H1 (cell line): ENCODE results near the gene ZIC1. TPM values are rescaled to one million over a fixed set of nuclear protein-coding genes. Genes with fewer than 3 reads are reported as not detected.

Experiments
- CTCF ChIA-PET: fragments of 300-600 bp; sonication (Branson Sonifier 250); formaldehyde crosslinking; loops from one replicate; lab custom pipeline; 2021; ENCODE audit not compliant: partially characterized antibody; lab: Charles Lee
- POLR2A ChIA-PET: fragments of 300-600 bp; sonication (Branson Sonifier 250); formaldehyde crosslinking; loops from one replicate; lab custom pipeline; 2021; ENCODE audit warnings: inconsistent platforms; ENCODE audit not compliant: partially characterized antibody; lab: Charles Lee
- DNase-seq, 2 experiments: peaks; one replicate each; pipeline versions ENCODE4 v3.0.0 to v3.0.0-alpha.2; 2010 to 2022; ENCODE audit warnings: low spot score in 2 of 2, low read depth in 1 of 2, mixed read lengths in 1 of 2
- FAIRE-seq: peaks from 2 replicates; lab custom pipeline; 2011; peaks lifted over from hg19 to GRCh38; lab: Jason Lieb, UNC
- H2AFZ ChIP-seq: 2 replicates; pipeline ENCODE4 v1.8.1; 2012; ENCODE audit warnings: low read length, inconsistent platforms
- H2AK5ac ChIP-seq: 2 replicates; pipeline ENCODE4 v1.6.1; 2013; ENCODE audit warnings: low read depth, low read length
- H2BK120ac ChIP-seq: replicated peaks from 2 replicates; pipeline ENCODE3; 2013; ENCODE audit warnings: low read depth, low read length, inconsistent platforms
- H2BK12ac ChIP-seq: 2 replicates; pipeline ENCODE4 v1.6.1; 2013; ENCODE audit warnings: low read depth, low read length
- H2BK15ac ChIP-seq: 2 replicates; pipeline ENCODE4 v1.6.1; 2013; ENCODE audit warnings: low read length
- H2BK20ac ChIP-seq: 2 replicates; pipeline ENCODE4 v1.6.1; 2013; ENCODE audit warnings: low read length
- H2BK5ac ChIP-seq: 2 replicates; pipeline ENCODE4 v1.6.1; 2013; ENCODE audit warnings: low read depth, low read length
- H3K14ac ChIP-seq: 2 replicates; pipeline ENCODE4 v1.6.1; 2013; ENCODE audit warnings: inconsistent platforms; ENCODE audit not compliant: insufficient read length
- H3K18ac ChIP-seq: 2 replicates; pipeline ENCODE4 v1.6.1; 2013; ENCODE audit warnings: low read length; ENCODE audit errors: extremely low read depth
- H3K23ac ChIP-seq: 2 replicates; pipeline ENCODE4 v1.6.1; 2013; ENCODE audit warnings: inconsistent platforms; ENCODE audit not compliant: insufficient read length
- H3K23me2 ChIP-seq: 2 replicates; pipeline ENCODE4 v1.6.1; 2013; ENCODE audit warnings: low read depth, low read length
- H3K27ac ChIP-seq: 2 replicates; pipeline ENCODE4 v1.6.1; 2011; ENCODE audit warnings: low read depth, low read length, inconsistent platforms
- H3K27me3 ChIP-seq, 4 experiments: replicated peaks in 1 of 4; 1 replicate in 1 of 4; 2 replicates in 3 of 4; pipeline versions ENCODE4 v1.6.1 to v1.8.1; 2011 to 2013; ENCODE audit warnings: low read length in 3 of 4, mild to moderate bottlenecking in 3 of 4, inconsistent platforms in 2 of 4, mixed read lengths in 2 of 4, moderate library complexity in 1 of 4; ENCODE audit not compliant: control insufficient read depth in 3 of 4, insufficient read depth in 3 of 4; ENCODE audit errors: extremely low read depth in 1 of 4
- H3K36me3 ChIP-seq, 4 experiments: 2 replicates each; pipeline versions ENCODE4 v1.6.1 to v1.8.1; 2011 to 2013; ENCODE audit warnings: mild to moderate bottlenecking in 4 of 4, low read length in 3 of 4, moderate library complexity in 2 of 4, control low read depth in 1 of 4, inconsistent platforms in 1 of 4; ENCODE audit not compliant: insufficient read depth in 4 of 4, control insufficient read depth in 2 of 4
- H3K4ac ChIP-seq: replicated peaks from 2 replicates; pipeline ENCODE3; 2013; ENCODE audit warnings: low read length, low read depth, mixed read lengths, inconsistent platforms; ENCODE audit not compliant: insufficient read length
- H3K4me1 ChIP-seq, 4 experiments: replicated peaks in 1 of 4; 1 replicate in 1 of 4; 2 replicates in 3 of 4; pipeline versions ENCODE4 v1.6.1 to v1.8.1; 2011 to 2013; ENCODE audit warnings: low read length in 3 of 4, inconsistent platforms in 2 of 4, mixed read lengths in 1 of 4; ENCODE audit not compliant: insufficient read depth in 4 of 4, control insufficient read depth in 3 of 4
- H3K4me2 ChIP-seq, 2 experiments: 2 replicates each; pipeline versions ENCODE4 v1.6.1 to v1.8.1; 2011 to 2013; ENCODE audit warnings: low read depth in 2 of 2, low read length in 2 of 2, control low read depth in 1 of 2, inconsistent platforms in 1 of 2, mild to moderate bottlenecking in 1 of 2; ENCODE audit not compliant: insufficient read depth in 1 of 2
- H3K4me3 ChIP-seq, 4 experiments: fragments of 200-600, 300-600 bp in 1 of 4; sonication (generic), shearing (Covaris generic), sonication (Bioruptor Twin) in 1 of 4; 2 replicates each; pipeline versions ENCODE4 v1.5.1 to v1.8.1; 2011 to 2016; ENCODE audit warnings: low read length in 4 of 4, low read depth in 3 of 4, control low read depth in 2 of 4, inconsistent platforms in 2 of 4, mild to moderate bottlenecking in 2 of 4, mixed read lengths in 1 of 4, moderate library complexity in 1 of 4; ENCODE audit not compliant: insufficient read depth in 2 of 4; ENCODE audit errors: extremely low read depth in 1 of 4
- H3K56ac ChIP-seq: replicated peaks from 2 replicates; pipeline ENCODE3; 2013; ENCODE audit warnings: low read depth, mild to moderate bottlenecking, mixed read lengths, low read length, inconsistent platforms; ENCODE audit not compliant: insufficient read length
- H3K79me1 ChIP-seq: 2 replicates; pipeline ENCODE4 v1.6.1; 2013; ENCODE audit warnings: low read depth, low read length, control low read depth
- H3K79me2 ChIP-seq, 2 experiments: 2 replicates each; pipeline versions ENCODE4 v1.6.1 to v1.8.1; 2012 to 2013; ENCODE audit warnings: low read length in 2 of 2, mild to moderate bottlenecking in 2 of 2, inconsistent platforms in 1 of 2; ENCODE audit not compliant: insufficient read depth in 2 of 2, control insufficient read depth in 1 of 2
- H3K9ac ChIP-seq, 4 experiments: replicated peaks in 1 of 4; 1 replicate in 1 of 4; 2 replicates in 3 of 4; pipeline versions ENCODE4 v1.6.1 to v1.8.1; 2011 to 2013; ENCODE audit warnings: low read depth in 3 of 4, low read length in 3 of 4, control low read depth in 2 of 4, mild to moderate bottlenecking in 2 of 4, moderate library complexity in 2 of 4, inconsistent platforms in 1 of 4; ENCODE audit errors: extremely low read depth in 1 of 4
- H3K9me3 ChIP-seq, 2 experiments: 2 replicates each; pipeline versions ENCODE4 v1.6.1 to v1.8.1; 2012 to 2013; ENCODE audit warnings: mild to moderate bottlenecking in 2 of 2, moderate library complexity in 2 of 2, control low read depth in 1 of 2, inconsistent platforms in 1 of 2, low read depth in 1 of 2, low read length in 1 of 2, mixed read lengths in 1 of 2; ENCODE audit not compliant: insufficient read depth in 2 of 2
- H4K20me1 ChIP-seq, 2 experiments: replicated peaks in 1 of 2; 2 replicates each; pipeline versions ENCODE3 to v1.8.1; 2011 to 2013; ENCODE audit warnings: inconsistent platforms in 2 of 2, low read length in 2 of 2, mild to moderate bottlenecking in 1 of 2; ENCODE audit not compliant: insufficient read depth in 2 of 2, control insufficient read depth in 1 of 2
- H4K5ac ChIP-seq: 2 replicates; pipeline ENCODE4 v1.6.1; 2013; ENCODE audit warnings: low read length, low read depth, mixed read lengths, inconsistent platforms; ENCODE audit not compliant: insufficient read length
- H4K8ac ChIP-seq: 2 replicates; pipeline ENCODE4 v1.8.0; 2013; ENCODE audit warnings: mild to moderate bottlenecking, moderate library complexity, low read length, inconsistent platforms; ENCODE audit not compliant: insufficient read depth; ENCODE audit errors: extremely low read depth
- H4K91ac ChIP-seq: replicated peaks from 2 replicates; pipeline ENCODE3; 2013; ENCODE audit warnings: low read length, mixed read lengths, inconsistent platforms; ENCODE audit not compliant: insufficient read length
- ASH2L ChIP-seq: fragments of 200-600, 300-600 bp; sonication (generic); IDR thresholded peaks from one replicate; pipeline ENCODE4 v1.7.1; 2017; ENCODE audit warnings: low read length
- CTBP2 ChIP-seq: IDR thresholded peaks from 2 replicates; pipeline ENCODE4 v1.7.0; 2011; ENCODE audit warnings: borderline replicate concordance, mild to moderate bottlenecking, moderate library complexity, mixed read lengths, low read length; ENCODE audit not compliant: insufficient read depth, insufficient read length
- HDAC2 ChIP-seq, 2 experiments: fragments of 300-600 bp in 1 of 2; sonication (generic) in 1 of 2; IDR thresholded peaks; 2 replicates each; pipeline ENCODE4 v1.6.1; 2011 to 2012; ENCODE audit warnings: low read depth in 2 of 2, low read length in 2 of 2, mild to moderate bottlenecking in 2 of 2, moderate library complexity in 2 of 2, borderline replicate concordance in 1 of 2, inconsistent platforms in 1 of 2
- HDAC6 ChIP-seq: IDR thresholded peaks from one replicate; pipeline ENCODE4 v1.7.1; 2012; ENCODE audit warnings: low read depth, mild to moderate bottlenecking, inconsistent platforms, low read length, moderate library complexity
- KDM5A ChIP-seq: fragments of 200-600 bp; IDR thresholded peaks from 2 replicates; pipeline ENCODE4 v1.7.1; 2012; ENCODE audit warnings: mild to moderate bottlenecking, low read length, inconsistent platforms, mixed read lengths
- NRF1 ChIP-seq: IDR thresholded peaks from 2 replicates; pipeline ENCODE4 v1.6.1; 2011; ENCODE audit warnings: mild to moderate bottlenecking, low read depth, low read length, improper control_type of control experiment
- POU5F1 ChIP-seq: IDR thresholded peaks from 2 replicates; pipeline ENCODE4 v1.6.1; 2011; ENCODE audit warnings: low read depth, mild to moderate bottlenecking, low read length, moderate library complexity
- RBBP5 ChIP-seq: IDR thresholded peaks from 2 replicates; pipeline ENCODE4 v1.7.1; 2012; ENCODE audit warnings: low read depth, mild to moderate bottlenecking, inconsistent platforms, low read length, moderate library complexity, borderline replicate concordance
- TCF12 ChIP-seq: IDR thresholded peaks from 2 replicates; pipeline ENCODE4 v1.6.1; 2011; ENCODE audit warnings: low read depth, mild to moderate bottlenecking, low read length
- YY1 ChIP-seq: IDR thresholded peaks from 2 replicates; pipeline ENCODE4 v1.6.1; 2011; ENCODE audit warnings: low read depth, mild to moderate bottlenecking, low read length
- polyA plus RNA-seq, 7 experiments: library from polyadenylated mRNA; depleted of rRNA in 3 of 7; stranded (reverse) in 5 of 7; unstranded in 2 of 7; fragments of >200 nt in 5 of 7; fragments of 200-250 nt in 2 of 7; gene quantifications; 1 replicate in 5 of 7; 2 replicates in 1 of 7; 4 replicates in 1 of 7; pipeline versions ENCODE4 v1.2.1 to v1.2.3, GENCODE V29; 2011 to 2013; ENCODE audit warnings: missing spikeins in 2 of 7, mixed read lengths in 2 of 7
- total RNA-seq: library from RNA; stranded (reverse); fragmentation: NEBNext Ultra II Directional; extraction: Animal tissue kit (Norgen Biotek cat#: 25700); gene quantifications from 2 replicates; pipeline ENCODE4 v1.2.1, GENCODE V29; 2021
- TF ChIP-seq, protein P1 (sequence below): IDR thresholded peaks from 2 replicates; pipeline ENCODE4 v1.6.1; 2012; ENCODE audit warnings: inconsistent platforms
- TF ChIP-seq, protein P2 (sequence below), 3 experiments: IDR thresholded peaks; 1 replicate in 2 of 3; 2 replicates in 1 of 3; pipeline versions ENCODE4 v1.5.1 to v1.6.1; 2011; ENCODE audit warnings: low read length in 3 of 3, mild to moderate bottlenecking in 3 of 3, inconsistent platforms in 2 of 3, low read depth in 1 of 3, moderate library complexity in 1 of 3; ENCODE audit not compliant: insufficient read depth in 1 of 3; ENCODE audit errors: control extremely low read depth in 1 of 3

The ZIC1 gene
- total and polyA plus RNA-seq, 2 of the 8 experiments (the other 6 are each of a cell fraction or from before 2014, with no cell fraction given): 0.80 to 2.2 TPM

DNA sequence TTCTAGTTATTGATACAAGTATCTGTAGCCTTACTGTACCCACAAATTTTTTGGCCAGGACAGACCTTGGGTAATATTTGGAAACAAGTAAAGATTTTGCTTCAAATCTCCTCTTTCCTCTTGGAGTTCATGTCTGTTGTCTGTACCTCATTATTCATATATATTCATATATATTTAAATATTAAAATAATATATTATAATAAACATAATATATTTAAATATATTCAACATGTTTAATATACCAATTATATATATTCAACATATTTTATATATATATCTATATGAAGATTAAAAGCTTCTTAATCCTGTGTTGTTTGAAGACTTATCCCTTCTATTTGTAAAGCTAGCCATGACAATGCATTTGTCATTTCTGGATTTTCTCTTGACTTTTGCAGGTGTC, 38.1 kb downstream of the ZIC1 start:
- Histone ChIP-seq H3K4me2 (no peak overlapping the region), H4K8ac (no peak overlapping the region), H3K4me1 (no peaks in the 10 kb centered on the region), H3K9me3 (no peaks in the 10 kb centered on the region), H3K36me3 (no peaks in the 10 kb centered on the region), H4K20me1 (no peaks in the 10 kb centered on the region), H2BK5ac (no peak overlapping the region), H4K5ac (no peak overlapping the region), H3K79me1 (no peaks in the 10 kb centered on the region), H3K27ac (no peak overlapping the region), H3K4ac (no peak overlapping the region), H2BK120ac (no peak overlapping the region), H3K23ac (no peak overlapping the region), H3K4me3 (no peak overlapping the region), H3K18ac (no peak overlapping the region), H4K91ac (no peak overlapping the region), H2BK12ac (no peak overlapping the region), H3K23me2 (no peaks in the 10 kb centered on the region), H3K56ac (no peak overlapping the region), H3K9ac (no peak overlapping the region), H3K14ac (no peak overlapping the region), H2BK20ac (no peak overlapping the region), H2AK5ac (no peak overlapping the region), H2BK15ac (no peak overlapping the region), H2AFZ (no peak overlapping the region), H3K27me3 (no peaks in the 10 kb centered on the region), H3K79me2 (no peaks in the 10 kb centered on the region)
- ChIA-PET CTCF (interaction anchor here (0.6 to 1.6 kb wide), 2 partner anchors 48 to 255 kb away, joined by 3 read pairs; no protein-coding TSS in a partner anchor), POLR2A (interaction anchor here (0.9 kb wide), 1 partner anchor 11 kb away, joined by 3 read pairs; no protein-coding TSS in a partner anchor)
- FAIRE-seq (no peak), DNase-seq (no peak)
- TF ChIP-seq YY1: no peak
- no peak for TF ChIP-seq ASH2L
- no peak for TF ChIP-seq RBBP5
- TF ChIP-seq POU5F1: no peak
- no peak for TF ChIP-seq HDAC2 (IDR thresholded peaks at IDR 0.05; ENCODE audit: borderline replicate concordance in 1 of 2, low read depth in 2 of 2, low read length in 2 of 2)
- TF ChIP-seq, protein P1, sequence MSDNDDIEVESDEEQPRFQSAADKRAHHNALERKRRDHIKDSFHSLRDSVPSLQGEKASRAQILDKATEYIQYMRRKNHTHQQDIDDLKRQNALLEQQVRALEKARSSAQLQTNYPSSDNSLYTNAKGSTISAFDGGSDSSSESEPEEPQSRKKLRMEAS: no peak
- no peak for TF ChIP-seq NRF1
- TF ChIP-seq HDAC6: no peak
- no peak for TF ChIP-seq CTBP2
- TF ChIP-seq KDM5A: no peak
- no peak for TF ChIP-seq TCF12
- TF ChIP-seq, protein P2, sequence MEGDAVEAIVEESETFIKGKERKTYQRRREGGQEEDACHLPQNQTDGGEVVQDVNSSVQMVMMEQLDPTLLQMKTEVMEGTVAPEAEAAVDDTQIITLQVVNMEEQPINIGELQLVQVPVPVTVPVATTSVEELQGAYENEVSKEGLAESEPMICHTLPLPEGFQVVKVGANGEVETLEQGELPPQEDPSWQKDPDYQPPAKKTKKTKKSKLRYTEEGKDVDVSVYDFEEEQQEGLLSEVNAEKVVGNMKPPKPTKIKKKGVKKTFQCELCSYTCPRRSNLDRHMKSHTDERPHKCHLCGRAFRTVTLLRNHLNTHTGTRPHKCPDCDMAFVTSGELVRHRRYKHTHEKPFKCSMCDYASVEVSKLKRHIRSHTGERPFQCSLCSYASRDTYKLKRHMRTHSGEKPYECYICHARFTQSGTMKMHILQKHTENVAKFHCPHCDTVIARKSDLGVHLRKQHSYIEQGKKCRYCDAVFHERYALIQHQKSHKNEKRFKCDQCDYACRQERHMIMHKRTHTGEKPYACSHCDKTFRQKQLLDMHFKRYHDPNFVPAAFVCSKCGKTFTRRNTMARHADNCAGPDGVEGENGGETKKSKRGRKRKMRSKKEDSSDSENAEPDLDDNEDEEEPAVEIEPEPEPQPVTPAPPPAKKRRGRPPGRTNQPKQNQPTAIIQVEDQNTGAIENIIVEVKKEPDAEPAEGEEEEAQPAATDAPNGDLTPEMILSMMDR (IDR thresholded peaks at IDR 0.05; ENCODE audit: control extremely low read depth in 1 of 3, insufficient read depth in 1 of 3, low read depth in 1 of 3, low read length in 3 of 3): no peak
